HG03097 (cell line): ENCODE measurements around the gene AAMDC.
"Not testable (repeated sequence)": the region's sequence is repeated elsewhere in the genome, so short reads cannot be mapped to it uniquely, and the experiment has no call there.

ENCODE experiments used
- ATAC-seq: cut with Tn5 transposase; IDR thresholded peaks from one replicate; pipeline ENCODE4 v1.9.1; 2021; ENCODE audit not compliant: unreplicated experiment, low FRiP score

Gene AAMDC

DNA sequence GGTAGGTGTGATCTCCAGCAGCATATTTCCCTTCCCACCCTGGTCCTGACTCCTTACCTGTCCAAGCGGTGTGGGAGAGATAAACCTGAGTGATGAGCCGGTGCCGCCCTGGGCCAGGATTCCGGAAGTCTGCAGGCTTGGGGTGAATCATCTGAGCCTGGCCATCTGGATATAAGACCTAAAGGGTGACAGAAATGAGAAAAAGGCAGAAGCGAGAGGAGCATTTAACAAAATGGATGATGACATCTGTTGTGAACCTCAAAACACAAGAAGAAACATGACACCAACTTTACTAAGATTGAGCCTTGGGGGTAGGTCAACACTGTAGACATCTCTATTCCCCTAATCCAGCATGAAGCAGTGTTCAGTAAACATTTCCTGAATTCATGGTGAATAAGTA, 62.8 kb downstream of the AAMDC start:
- no peak for ATAC-seq

DNA sequence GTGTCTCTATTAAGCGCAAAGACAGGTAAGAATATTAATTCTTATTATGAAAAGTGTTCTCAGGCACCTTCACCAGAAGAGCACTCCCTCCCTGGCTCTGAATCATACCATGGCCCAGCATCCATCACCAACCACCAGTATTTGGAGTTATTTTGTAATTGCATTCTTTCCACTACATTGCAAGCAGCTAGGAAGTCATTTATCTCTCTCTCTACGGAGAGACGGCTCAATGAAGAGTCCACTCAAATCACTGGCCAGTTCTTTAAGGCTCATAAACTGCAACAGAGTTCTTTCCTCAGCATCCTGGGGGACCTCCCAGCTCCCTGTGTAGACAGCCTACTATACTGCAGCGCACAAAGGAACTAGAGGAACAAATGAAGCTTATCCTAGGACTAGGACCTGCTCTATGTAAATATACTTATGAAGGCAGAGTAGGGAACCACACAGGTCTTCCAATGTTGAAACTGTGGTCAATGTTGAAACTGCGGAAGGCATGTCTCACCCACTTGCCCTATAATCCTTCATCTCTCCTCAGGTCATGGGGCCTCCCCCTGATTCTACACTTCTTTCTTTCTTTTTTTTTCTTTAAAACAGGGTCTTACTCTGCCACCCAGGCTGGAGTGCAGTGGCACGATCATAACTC, 63.4 kb downstream of the AAMDC start:
- ATAC-seq = no peak

DNA sequence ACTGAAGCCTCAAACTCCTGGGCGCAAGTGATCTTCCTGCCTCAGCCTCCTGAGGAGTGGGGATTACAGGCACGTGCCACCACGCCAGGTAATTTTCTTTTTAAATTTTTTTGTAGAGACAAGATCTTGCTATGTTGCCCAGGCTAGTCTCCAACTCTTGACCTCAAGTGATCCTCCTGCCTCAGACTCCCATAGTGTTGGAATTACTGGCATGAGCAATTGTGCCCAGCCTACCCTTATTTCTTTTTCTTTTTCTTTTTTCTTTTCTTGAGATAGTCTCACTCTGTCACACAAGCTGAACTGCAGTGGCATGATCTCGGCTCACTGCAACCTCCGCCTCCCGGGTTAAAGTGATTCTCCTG, 63.9 kb downstream of the AAMDC start:
- no peak for ATAC-seq

DNA sequence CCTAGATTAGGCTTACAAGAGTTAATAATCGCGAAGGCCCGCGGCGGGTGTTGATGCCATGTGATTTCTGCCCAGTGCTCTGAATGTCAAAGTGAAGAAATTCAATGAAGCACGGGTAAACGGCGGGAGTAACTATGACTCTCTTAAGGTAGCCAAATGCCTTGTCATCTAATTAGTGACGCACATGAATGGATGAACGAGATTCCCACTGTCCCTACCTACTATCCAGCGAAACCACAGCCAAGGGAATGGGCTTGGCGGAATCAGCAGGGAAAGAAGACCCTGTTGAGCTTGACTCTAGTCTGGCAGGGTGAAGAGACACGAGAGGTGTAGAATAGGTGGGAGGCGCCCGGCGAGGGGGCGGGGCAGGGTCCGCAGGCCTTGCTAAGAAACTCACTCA, 65.5 kb downstream of the AAMDC start:
- ATAC-seq = no peak

DNA sequence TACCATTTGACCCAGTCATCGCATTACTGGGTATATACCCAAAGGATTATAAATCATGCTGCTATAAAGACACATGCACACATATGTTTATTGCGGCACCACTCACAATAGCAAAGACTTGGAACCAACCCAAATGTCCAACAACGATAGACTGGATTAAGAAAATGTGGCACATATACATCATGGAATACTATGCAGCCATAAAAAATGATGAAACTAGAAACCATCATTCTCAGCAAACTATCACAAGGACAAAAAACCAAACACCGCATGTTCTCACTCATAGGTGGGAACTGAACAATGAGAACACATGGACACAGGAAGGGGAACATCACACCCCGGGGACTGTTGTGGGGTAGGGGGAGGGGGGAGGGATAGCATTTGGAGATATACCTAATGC, 68.1 kb downstream of the AAMDC start:
- ATAC-seq = not testable (repeated sequence)

DNA sequence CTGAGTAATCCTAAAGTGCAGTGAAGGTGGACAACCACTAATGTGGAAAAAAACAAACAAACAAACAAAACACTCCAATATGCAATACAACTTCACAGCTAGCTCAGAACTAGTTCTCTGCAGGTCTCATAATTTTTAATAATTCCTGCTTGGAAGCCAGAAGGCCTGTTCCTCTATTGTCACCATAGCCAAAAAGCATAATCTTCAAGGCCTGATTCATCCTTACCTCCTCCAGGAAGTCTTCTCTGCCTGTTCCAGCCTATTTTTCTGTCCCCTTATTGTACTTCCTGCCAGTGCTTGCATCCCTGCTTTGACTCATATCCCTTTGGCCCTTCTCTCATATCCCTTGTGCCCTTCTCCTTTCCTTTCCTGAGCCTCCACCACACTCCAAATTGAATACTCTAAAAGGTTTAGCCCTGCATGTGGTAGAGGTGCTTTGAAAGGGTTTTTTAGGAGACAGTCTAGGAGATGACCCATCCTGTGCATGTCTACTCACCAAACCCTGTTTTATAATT, 69.2 kb downstream of the AAMDC start:
- not testable (repeated sequence) for ATAC-seq

DNA sequence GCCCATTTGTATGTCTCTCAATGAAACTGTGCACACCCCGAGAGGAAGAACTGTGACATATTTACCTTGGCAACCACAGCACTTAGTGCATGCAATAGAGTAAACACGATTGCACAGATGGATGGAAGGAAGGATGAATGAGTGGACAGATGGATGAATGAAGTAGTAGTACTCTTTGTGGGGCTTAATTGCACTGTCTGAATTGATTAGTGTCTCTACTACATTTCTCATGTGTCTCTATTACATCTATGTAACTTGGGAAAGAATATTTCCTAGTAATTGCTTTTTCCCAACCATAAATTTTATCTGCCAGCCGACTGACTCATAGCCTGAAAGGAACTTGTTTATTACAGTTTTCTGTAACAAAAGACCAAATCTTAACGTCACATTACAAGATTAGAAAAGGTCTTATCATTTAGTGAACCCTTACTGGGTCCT, 69.7 kb downstream of the AAMDC start:
- ATAC-seq = not testable (repeated sequence)

DNA sequence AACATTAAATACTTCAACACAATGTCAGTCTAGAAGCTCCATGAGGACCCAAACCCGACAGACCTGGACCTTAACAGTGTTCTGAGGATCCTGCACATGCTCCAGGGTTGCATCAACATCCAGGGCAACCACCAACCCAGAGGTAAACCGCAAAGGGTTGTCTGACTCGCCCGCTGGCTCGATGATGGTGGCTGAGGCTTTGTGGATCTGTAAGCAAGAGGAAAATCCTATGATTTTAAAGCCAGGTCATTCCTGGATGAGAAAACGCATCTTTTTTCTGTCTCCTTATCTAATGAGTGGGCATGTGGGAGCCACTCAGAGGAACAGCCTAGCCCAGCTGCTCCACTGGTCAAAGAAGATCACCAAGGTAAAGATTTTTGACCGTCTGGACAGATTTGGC, 70.3 kb downstream of the AAMDC start:
- not testable (repeated sequence) for ATAC-seq

DNA sequence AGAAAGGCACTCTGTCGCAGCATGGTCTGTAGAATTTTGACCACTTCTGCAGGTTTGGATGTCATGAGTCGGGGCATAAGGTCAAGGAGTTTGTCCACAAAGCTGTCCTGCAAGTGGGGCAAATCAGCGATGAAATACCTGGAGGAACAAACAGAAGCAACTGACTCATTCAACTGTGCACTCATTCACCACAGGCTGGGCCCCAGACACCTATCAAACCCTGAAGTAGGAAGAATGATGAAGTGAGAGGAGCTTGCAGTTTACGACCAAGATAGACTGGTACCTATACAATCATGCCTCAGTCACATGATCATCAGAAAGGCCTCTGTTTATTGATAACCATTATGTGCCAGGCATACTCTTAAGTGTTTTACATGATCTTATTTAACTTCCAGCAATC, 70.8 kb downstream of the AAMDC start:
- not testable (repeated sequence) for ATAC-seq

DNA sequence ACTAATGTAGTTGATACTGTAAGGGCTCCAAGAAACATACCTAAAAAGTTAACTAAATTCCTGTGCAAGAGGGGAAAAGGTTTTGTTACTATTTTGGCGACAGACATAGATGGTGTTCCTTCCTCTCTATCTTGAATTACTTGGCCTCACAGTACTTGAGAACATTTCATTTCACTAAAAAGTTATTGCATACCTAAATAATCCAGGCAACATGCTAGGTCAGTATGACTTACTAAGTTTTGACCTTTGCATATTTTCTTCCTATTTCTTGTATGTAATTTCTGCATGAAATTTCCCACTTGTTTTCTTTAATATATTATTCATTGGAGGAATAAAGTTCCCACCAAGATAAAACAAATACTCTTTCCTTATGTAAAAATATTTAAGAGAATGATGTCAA, 74.0 kb downstream of the AAMDC start:
- ATAC-seq = not testable (repeated sequence)

DNA sequence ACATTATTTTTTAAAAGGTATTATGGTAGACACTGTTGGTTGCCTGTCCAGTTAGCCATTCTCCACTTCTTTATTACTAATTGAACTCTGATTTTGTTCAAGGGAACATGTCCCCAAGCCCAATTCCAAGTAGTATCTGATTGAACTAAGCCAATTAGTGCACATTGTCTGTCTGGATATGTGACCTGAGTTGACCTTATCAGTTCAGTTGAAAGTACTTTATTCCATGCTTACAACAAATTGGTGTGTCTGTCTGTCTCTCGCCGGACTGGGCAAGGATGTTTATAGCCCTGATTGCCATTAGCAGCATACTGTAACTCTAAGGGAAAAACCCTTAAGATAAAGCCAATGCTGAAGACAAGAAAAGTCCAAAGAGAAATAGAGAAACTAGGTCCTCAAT, 87.9 kb downstream of the AAMDC start:
- no peak for ATAC-seq

DNA sequence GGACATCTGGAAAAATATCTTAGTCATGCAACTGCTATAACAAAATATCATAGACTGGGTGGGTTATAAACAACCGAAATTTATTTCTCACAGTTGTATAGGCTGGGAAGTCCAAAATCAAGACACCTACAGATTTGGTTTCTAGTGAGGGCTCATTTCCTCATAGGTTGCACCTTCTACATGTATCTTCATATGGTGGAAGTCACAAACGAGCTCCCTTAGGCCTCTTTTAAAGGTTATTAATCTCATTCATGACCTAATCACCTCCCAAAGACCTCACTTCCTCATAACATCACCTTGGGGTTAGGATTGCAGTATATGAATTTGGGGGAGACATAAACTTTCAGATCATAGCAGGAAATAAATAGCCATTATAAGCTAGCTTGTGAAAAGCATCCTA, 88.3 kb downstream of the AAMDC start:
- no peak for ATAC-seq

DNA sequence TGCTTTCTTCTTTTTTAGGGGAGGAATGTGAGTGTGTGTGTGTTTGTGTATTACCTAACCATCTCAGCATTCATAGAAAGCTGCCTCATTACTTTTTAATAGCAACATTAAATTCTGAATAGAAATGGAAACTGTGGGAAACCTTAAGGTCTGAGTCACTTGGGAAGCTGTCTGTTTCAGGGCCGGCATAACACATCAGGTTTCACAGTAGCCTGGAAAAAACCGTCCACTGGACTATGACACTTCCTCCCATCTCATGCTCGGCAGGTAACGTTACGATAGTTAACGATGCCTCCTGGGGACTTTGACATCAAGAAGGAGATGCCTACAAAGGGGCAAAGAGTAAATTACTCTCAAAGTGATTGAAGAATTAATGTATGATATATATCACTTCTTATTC, 89.9 kb downstream of the AAMDC start:
- ATAC-seq = not testable (repeated sequence)

DNA sequence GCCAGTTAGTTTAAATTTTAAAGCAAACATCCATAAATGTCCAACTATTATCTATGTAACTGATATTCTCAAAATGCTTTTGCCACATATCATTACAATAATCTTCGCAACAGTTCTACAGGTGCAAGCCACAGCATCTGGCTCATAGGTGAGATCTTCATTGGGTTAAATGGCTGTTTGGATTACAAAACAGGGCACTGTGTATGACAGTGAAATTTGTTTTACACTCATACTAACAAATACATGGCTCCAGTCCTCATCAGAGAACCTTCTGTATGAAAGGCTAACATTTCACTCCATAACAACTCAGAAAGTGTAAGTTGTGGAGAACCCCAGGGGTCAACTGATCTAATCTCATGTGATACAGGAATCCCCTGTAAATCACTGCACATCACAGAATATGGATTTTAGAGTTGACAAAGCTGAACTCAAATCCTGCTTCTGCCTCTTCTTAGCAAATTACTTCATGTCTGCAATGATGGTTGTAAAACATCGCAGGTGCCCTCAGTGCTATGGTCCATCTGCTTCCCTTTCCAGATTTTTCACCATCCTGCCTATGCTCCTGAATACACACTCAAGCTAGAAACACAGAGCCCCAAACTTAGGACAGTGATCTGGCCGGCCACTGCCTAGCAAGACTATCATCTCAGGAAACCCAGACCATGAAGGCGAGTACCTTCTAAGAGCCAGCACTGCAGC, 92.8 kb downstream of the AAMDC start:
- ATAC-seq = not testable (repeated sequence)

DNA sequence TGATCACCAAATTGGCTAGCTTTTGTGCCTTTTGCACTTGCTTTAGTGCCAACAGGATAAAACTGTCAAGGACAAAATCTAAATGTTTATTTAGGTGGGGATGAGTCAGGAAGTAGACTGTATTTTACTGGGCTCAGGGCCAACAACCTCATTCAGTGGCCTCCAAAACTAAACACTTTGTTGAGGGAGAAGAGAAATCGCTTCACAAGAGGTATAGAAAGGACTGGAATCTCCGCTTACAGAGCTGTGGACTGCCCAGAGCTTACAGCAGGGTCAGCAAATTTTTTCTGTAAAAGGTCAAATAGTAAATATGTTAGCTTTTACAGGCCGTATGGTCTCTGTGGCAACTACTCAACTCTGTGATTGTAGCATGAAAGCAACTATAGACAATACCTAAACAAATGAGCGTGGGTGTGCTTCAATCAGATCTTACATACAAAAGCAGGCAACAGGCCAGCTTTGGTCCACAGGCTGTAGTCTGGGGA, 93.4 kb downstream of the AAMDC start:
- not testable (repeated sequence) for ATAC-seq

DNA sequence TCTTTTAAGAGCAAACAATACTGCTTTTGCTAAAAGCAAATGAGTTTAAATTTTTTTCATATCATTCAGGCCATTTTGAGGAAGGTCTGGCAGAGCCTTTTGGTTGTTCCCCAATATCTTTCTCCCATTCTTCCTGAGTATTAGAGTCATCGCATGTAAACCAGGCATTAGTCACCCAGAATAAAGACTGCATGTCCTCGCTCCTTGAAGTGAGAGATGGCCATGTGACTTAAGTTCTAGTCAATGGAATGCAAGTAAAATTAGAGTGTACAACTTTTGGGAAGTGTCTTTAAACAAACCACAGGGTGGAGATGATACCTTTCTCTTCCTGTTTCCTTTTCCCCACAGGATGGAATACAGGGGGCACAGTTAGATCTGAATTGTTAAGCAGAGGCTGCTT, 96.8 kb downstream of the AAMDC start:
- not testable (repeated sequence) for ATAC-seq
